Thyroid gland (tissue), 4 donors: Measurements from ENCODE around the gene TJP1.

Experiments used
- CTCF ChIP-seq, 6 experiments: fragments of 200-600 bp in 3 of 6; fragments of 450-650 bp in 3 of 6; sonication (generic) in 3 of 6; IDR thresholded peaks; one replicate each; pipeline ENCODE4 v1.5.1; 2016 to 2019; ENCODE audit warnings: antibody characterized with exemption in 6 of 6, mild to moderate bottlenecking in 2 of 6, inconsistent platforms in 1 of 6, moderate library complexity in 1 of 6
- POLR2A ChIP-seq, 2 donors: fragments of 450-650 bp; IDR thresholded peaks; one replicate each; pipeline ENCODE4 v1.6.1; 2017; ENCODE audit warnings: antibody characterized with exemption in 2 of 2, mild to moderate bottlenecking in 2 of 2, moderate library complexity in 1 of 2

- no peak for TF ChIP-seq CTCF (IDR thresholded peaks at IDR 0.05)
- TF ChIP-seq POLR2A (IDR thresholded peaks at IDR 0.05), result no peak
Observed at GRCh38 chr15:29819979-29820378, 2.3 kb downstream of the TJP1 start.
